Putamen (tissue), 1 donor: ENCODE results near the gene ARIH2.
"Not testable (repeated sequence)": the region's sequence is repeated elsewhere in the genome, so short reads cannot be mapped to it uniquely, and the experiment has no call there.

Source experiments
- DNase-seq: peaks from one replicate; pipeline ENCODE4 v3.0.0-alpha.2; 2016; ENCODE audit warnings: low spot score

Gene ARIH2

DNA sequence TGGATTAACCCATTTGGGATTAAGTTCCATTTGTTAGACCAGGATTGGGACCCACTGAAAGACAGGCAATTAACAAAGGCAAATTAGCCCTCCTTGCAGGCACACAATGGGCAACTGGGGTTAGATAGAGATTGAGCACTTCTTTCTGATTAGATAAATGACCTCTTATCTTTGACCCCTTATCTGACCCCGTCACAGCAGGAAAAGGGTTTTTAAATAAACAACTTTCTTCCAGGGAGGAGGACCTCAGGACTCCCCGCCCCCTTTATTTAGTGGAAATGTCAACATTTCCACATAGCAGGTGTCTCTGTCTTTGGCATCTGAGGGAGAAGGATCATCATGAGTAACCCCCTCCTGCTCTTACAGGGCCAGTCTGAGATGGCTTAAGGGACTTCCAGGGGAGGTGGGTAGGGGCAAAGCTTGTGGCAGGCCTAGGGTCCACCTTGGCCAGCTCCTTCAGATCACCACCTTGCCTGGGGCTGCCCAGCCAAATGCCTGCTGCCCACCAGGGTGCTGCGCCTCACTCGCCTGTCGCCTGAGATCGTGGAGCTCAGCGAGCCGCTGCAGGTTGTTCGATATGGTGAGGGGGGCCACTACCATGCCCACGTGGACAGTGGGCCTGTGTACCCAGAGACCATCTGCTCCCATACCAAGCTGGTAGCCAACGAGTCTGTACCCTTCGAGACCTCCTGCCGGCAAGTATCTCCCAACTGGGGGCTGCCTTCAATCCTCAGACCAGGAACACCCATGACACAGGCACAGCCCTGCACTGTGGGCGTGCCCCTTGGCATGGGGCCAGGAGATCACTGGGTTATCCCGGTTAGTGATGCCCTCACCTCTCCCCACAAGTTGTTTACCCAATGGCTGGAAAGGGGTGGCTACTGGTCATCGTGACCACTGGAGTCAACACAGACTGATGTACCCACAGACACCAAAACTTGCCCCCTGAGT is 86.0 kb downstream of the ARIH2 start:
- no peak for DNase-seq

- no peak for DNase-seq
Observed at GRCh38 chr3:49005303-49005680, 86.7 kb downstream of the ARIH2 start.

GRCh38 chr3:49005998-49006397 is 87.4 kb downstream of the ARIH2 start:
- DNase-seq = no peak

GRCh38 chr3:49006408-49007067 is 87.9 kb downstream of the ARIH2 start:
- DNase-seq = no peak

- DNase-seq = peak; percentile 89
Observed at GRCh38 chr3:49007068-49007770, 88.6 kb downstream of the ARIH2 start, which contains the start of gene WDR6. WDR6 (plus strand) TSS chr3:49007391; CDS start chr3:49007432, 41 bp downstream.

GRCh38 chr3:49007771-49008528 is 89.3 kb downstream of the ARIH2 start:
- peak; percentile 79 for DNase-seq

GRCh38 chr3:49008627-49009026 is 90.0 kb downstream of the ARIH2 start:
- DNase-seq = not testable (repeated sequence)

GRCh38 chr3:49009396-49009795 is 90.8 kb downstream of the ARIH2 start:
- no peak for DNase-seq

DNA sequence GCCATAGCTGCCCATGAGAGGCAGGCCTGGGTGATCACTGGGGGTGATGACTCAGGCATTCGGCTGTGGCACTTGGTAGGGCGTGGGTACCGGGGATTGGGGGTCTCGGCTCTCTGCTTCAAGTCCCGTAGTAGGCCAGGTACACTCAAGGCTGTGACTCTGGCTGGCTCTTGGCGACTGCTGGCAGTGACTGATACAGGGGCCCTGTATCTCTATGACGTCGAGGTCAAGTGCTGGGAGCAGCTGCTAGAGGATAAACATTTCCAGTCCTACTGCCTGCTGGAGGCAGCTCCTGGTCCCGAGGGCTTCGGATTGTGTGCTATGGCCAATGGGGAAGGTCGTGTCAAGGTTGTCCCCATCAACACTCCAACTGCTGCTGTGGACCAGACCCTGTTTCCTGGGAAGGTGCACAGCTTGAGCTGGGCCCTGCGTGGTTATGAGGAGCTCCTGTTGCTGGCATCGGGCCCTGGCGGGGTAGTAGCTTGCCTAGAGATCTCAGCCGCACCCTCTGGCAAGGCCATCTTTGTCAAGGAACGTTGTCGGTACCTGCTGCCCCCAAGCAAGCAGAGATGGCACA is 93.9 kb downstream of the ARIH2 start:
- no peak for DNase-seq

GRCh38 chr3:49013113-49013737 is 94.6 kb downstream of the ARIH2 start:
- no peak for DNase-seq

DNA sequence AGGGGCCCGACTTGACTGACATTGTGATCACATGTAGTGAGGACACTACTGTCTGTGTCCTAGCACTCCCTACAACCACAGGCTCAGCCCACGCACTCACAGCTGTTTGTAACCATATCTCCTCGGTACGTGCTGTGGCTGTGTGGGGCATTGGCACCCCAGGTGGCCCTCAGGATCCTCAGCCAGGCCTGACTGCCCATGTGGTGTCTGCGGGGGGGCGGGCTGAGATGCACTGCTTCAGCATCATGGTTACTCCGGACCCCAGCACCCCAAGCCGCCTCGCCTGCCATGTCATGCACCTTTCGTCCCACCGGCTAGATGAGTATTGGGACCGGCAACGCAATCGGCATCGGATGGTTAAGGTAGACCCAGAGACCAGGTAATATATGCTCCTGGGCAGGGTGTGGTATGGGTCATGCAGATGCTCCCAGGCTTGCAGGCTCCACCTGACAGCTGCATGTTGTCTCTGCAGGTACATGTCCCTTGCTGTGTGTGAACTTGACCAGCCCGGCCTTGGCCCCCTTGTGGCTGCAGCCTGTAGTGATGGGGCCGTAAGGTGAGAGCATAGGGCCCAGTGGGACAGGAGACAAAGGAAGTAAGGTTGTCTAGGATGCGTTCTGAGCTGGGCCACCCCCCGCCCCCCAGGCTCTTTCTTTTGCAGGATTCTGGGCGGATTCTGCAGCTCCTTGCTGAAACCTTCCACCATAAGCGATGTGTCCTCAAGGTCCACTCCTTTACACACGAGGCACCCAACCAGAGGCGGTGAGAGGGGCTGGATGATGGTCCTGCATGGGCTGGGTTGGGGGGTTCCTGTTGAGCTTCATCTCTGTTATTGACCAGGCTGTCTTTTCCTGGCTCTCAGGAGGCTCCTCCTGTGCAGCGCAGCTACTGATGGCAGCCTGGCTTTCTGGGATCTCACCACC is 95.4 kb downstream of the ARIH2 start:
- DNase-seq = no peak

GRCh38 chr3:49015072-49015471 is 96.4 kb downstream of the ARIH2 start:
- DNase-seq = no peak

GRCh38 chr3:49015765-49016164 is 97.1 kb downstream of the ARIH2 start:
- no peak for DNase-seq

GRCh38 chr3:49016414-49017228 is 98.0 kb downstream of the ARIH2 start:
- DNase-seq = no peak

- DNase-seq = no peak
Observed at GRCh38 chr3:49017229-49017970, 98.8 kb downstream of the ARIH2 start.

- DNase-seq = peak; percentile 68
Observed at GRCh38 chr3:49017971-49018706, 99.5 kb downstream of the ARIH2 start, which contains the start of gene DALRD3. DALRD3 (minus strand) TSS chr3:49018580; CDS start chr3:49018564, 16 bp downstream.

- DNase-seq = no peak
Observed at GRCh38 chr3:49018707-49019006, 100.0 kb downstream of the ARIH2 start.

- no peak for DNase-seq
Observed at GRCh38 chr3:49019941-49020329, 101.3 kb downstream of the ARIH2 start.
